Gastroesophageal sphincter (tissue), 3 donors: Measurements from ENCODE around the gene IHH.

Experiments
- CTCF ChIP-seq, 4 experiments: fragments of 200-600 bp in 2 of 4; fragments of 450-650 bp in 2 of 4; sonication (generic) in 1 of 4; IDR thresholded peaks; one replicate each; pipeline ENCODE4 v1.5.1; 2017 to 2019; ENCODE audit warnings: antibody characterized with exemption in 4 of 4, mild to moderate bottlenecking in 2 of 4, moderate library complexity in 2 of 4
- EP300 ChIP-seq: sonication (generic); formaldehyde crosslinking; IDR thresholded peaks from one replicate; pipeline ENCODE4 v1.6.1; 2017; ENCODE audit warnings: antibody characterized with exemption, mild to moderate bottlenecking
- POLR2A ChIP-seq, 2 donors: fragments of 450-650 bp; IDR thresholded peaks; one replicate each; pipeline ENCODE4 v1.6.1; 2017; ENCODE audit warnings: antibody characterized with exemption in 2 of 2, mild to moderate bottlenecking in 2 of 2, moderate library complexity in 1 of 2
- POLR2AphosphoS5 ChIP-seq: sonication (generic); formaldehyde crosslinking; IDR thresholded peaks from one replicate; pipeline ENCODE4 v1.6.1; 2017; ENCODE audit warnings: antibody characterized with exemption

- TF ChIP-seq POLR2AphosphoS5 = no peak
- no peak for TF ChIP-seq CTCF (IDR thresholded peaks at IDR 0.05)
- no peak for TF ChIP-seq POLR2A (IDR thresholded peaks at IDR 0.05)
- TF ChIP-seq EP300 = no peak
Measured at GRCh38 chr2:219086196-219086595, 25.5 kb upstream of the IHH start.
